ENCODE results near the gene BTBD9.

GRCh38 chr6:38504996-38505395 is 134.7 kb downstream of the BTBD9 start:
- TF ChIP-seq POLR2A (IDR thresholded peaks at IDR 0.05) (no peak), CTCF (IDR thresholded peaks at IDR 0.05) (no peak), POLR2AphosphoS5 (IDR thresholded peaks at IDR 0.05) (no peak), EP300 (IDR thresholded peaks at IDR 0.05) (no peak)
